22Rv1 (cell line): ENCODE data around the gene PPP4R3C.

Source experiments
- ZFX ChIP-seq: fragments of 450-650 bp; IDR thresholded peaks from 2 replicates; pipeline ENCODE4 v1.6.1; 2017; ENCODE audit warnings: antibody characterized with exemption, borderline replicate concordance
- TF ChIP-seq, protein P1 (sequence below): fragments of 450-650 bp; IDR thresholded peaks from 2 replicates; pipeline ENCODE4 v1.5.1; 2017; ENCODE audit warnings: mild to moderate bottlenecking

DNA sequence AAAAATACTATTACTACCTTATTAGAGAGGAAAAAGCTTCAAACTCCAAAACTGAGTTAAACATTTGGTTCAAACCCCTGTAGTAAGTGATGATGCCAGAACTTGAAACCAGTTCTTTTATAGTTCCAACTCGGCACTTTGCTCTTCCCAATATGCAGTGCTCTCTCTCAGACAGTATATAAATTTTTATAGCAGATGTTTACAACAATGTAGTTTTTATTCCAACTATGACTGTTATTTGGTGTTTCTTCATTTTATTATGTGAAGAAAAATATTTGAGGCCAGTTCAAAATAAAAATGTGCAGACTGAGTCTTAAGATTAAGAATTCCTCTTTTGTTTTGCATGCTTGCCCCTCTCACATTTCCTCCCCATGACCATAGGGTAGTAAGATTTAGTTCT is 2.9 kb upstream of the PPP4R3C start:
- TF ChIP-seq, protein P1, sequence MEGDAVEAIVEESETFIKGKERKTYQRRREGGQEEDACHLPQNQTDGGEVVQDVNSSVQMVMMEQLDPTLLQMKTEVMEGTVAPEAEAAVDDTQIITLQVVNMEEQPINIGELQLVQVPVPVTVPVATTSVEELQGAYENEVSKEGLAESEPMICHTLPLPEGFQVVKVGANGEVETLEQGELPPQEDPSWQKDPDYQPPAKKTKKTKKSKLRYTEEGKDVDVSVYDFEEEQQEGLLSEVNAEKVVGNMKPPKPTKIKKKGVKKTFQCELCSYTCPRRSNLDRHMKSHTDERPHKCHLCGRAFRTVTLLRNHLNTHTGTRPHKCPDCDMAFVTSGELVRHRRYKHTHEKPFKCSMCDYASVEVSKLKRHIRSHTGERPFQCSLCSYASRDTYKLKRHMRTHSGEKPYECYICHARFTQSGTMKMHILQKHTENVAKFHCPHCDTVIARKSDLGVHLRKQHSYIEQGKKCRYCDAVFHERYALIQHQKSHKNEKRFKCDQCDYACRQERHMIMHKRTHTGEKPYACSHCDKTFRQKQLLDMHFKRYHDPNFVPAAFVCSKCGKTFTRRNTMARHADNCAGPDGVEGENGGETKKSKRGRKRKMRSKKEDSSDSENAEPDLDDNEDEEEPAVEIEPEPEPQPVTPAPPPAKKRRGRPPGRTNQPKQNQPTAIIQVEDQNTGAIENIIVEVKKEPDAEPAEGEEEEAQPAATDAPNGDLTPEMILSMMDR, result no peak
- TF ChIP-seq ZFX, result no peak
